Neural progenitor cell (in vitro differentiated cells): Measurements from ENCODE around the gene CHTF8. TPM values are rescaled to one million over a fixed set of nuclear protein-coding genes. Genes with fewer than 3 reads are reported as not detected.
"Not testable (repeated sequence)": the region's sequence is repeated elsewhere in the genome, so short reads cannot be mapped to it uniquely, and the experiment has no call there.

Experiments used
- DNase-seq: peaks from one replicate; pipeline ENCODE4 v3.0.0-alpha.2; 2016; ENCODE audit warnings: low spot score
- H2AFZ ChIP-seq: fragments of 200-600 bp; sonication (generic); replicated peaks from 2 replicates; pipeline ENCODE4 v1.6.1; 2016; ENCODE audit warnings: antibody characterized with exemption
- H3F3A ChIP-seq: fragments of 200-600 bp; sonication (generic); 2 replicates; pipeline ENCODE4 v1.6.1; 2016; ENCODE audit warnings: antibody characterized with exemption, low read depth
- H3K27ac ChIP-seq: fragments of 200-600 bp; sonication (generic); 2 replicates; pipeline ENCODE4 v1.5.1; 2016; ENCODE audit warnings: mild to moderate bottlenecking
- H3K27me3 ChIP-seq: fragments of 200-600 bp; sonication (generic); 2 replicates; pipeline ENCODE4 v1.6.1; 2016; ENCODE audit warnings: mild to moderate bottlenecking, moderate library complexity
- H3K36me3 ChIP-seq: fragments of 200-600 bp; sonication (generic); 2 replicates; pipeline ENCODE4 v1.5.1; 2016
- H3K4me1 ChIP-seq: fragments of 200-600 bp; sonication (generic); 2 replicates; pipeline ENCODE4 v1.6.1; 2016; ENCODE audit warnings: mixed run types
- H3K4me2 ChIP-seq: fragments of 200-600 bp; sonication (generic); 2 replicates; pipeline ENCODE4 v1.6.1; 2016
- H3K4me3 ChIP-seq: fragments of 200-600 bp; sonication (generic); 2 replicates; pipeline ENCODE4 v1.5.1; 2016
- H3K79me2 ChIP-seq: fragments of 200-600 bp; sonication (generic); 2 replicates; pipeline ENCODE4 v1.6.1; 2016; ENCODE audit warnings: low read depth
- H3K9ac ChIP-seq: fragments of 200-600 bp; sonication (generic); 2 replicates; pipeline ENCODE4 v1.6.1; 2016
- H3K9me3 ChIP-seq: fragments of 200-600 bp; sonication (generic); 2 replicates; pipeline ENCODE4 v1.5.1; 2016; ENCODE audit warnings: low read depth
- H4K20me1 ChIP-seq: fragments of 200-600 bp; sonication (generic); 2 replicates; pipeline ENCODE4 v1.6.1; 2016; ENCODE audit warnings: low read depth
- H3K27ac Mint-ChIP-seq: 3 replicates; pipeline ENCODE4 v1.8.0; 2021; ENCODE audit warnings: mixed read lengths
- H3K27me3 Mint-ChIP-seq: 2 replicates; pipeline ENCODE4 v1.8.0; 2022; ENCODE audit warnings: low read depth, mild to moderate bottlenecking, inconsistent platforms, moderate library complexity, mixed read lengths; ENCODE audit not compliant: insufficient read depth
- H3K36me3 Mint-ChIP-seq: 3 replicates; pipeline ENCODE4 v1.8.0; 2021; ENCODE audit warnings: mixed read lengths
- H3K4me1 Mint-ChIP-seq: 3 replicates; pipeline ENCODE4 v1.8.0; 2021; ENCODE audit warnings: mixed read lengths
- H3K4me3 Mint-ChIP-seq: 3 replicates; pipeline ENCODE4 v1.8.0; 2021; ENCODE audit warnings: mild to moderate bottlenecking, moderate library complexity, mixed read lengths
- H3K9me3 Mint-ChIP-seq: 3 replicates; pipeline ENCODE4 v1.8.0; 2020; ENCODE audit warnings: mixed read lengths
- EZH2 ChIP-seq: fragments of 200-600 bp; sonication (generic); IDR thresholded peaks from 2 replicates; pipeline ENCODE4 v1.6.1; 2017; ENCODE audit warnings: antibody characterized with exemption, mild to moderate bottlenecking, moderate library complexity
- EZH2phosphoT487 ChIP-seq: fragments of 200-600 bp; sonication (generic); IDR thresholded peaks from 2 replicates; pipeline ENCODE4 v1.6.1; 2017; ENCODE audit warnings: antibody characterized with exemption
- total RNA-seq: library from RNA; depleted of rRNA; stranded (reverse); fragments of >200 nt; gene quantifications from 2 replicates; pipeline ENCODE4 v1.2.3, GENCODE V29; 2015; ENCODE audit warnings: low replicate concordance
- TF ChIP-seq, protein P1 (sequence below): fragments of 200-600 bp; sonication (generic); IDR thresholded peaks from 2 replicates; pipeline ENCODE4 v1.5.1; 2017; ENCODE audit warnings: antibody characterized with exemption, mild to moderate bottlenecking

CHTF8 gene
- total RNA-seq, 1 donor from 2014 or later: 99.8 TPM

DNA sequence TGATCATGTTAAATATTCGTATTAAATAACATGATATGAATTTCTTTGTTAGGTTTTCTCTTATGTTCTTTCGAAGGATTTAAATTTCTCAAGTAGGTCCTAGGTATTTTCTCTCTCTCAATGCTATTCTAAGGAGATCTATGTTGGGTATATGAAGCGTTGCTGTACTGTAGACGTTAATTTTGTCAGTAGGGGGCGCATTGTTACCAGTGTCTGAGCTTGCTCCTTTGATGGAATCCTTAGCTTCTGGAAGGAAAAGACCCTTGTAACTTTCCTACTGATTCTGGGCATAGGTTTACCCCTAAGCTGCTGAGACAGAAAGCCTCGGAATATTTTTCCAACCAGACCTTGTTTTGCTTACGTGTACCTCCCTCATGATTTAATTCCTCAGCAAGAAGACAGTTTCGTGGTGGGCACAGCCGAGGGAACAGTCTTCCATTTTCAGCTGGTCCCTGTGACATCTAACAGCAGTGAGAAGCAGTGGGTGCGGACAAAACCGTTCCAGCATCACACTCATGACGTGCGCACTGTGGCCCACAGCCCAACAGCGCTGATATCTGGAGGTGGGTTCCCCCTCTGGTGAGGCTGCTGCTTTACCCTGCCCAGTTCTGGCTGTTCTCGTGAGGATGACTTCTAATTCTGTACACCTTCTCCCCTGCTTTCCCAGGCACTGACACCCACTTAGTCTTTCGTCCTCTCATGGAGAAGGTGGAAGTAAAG is 17.9 kb upstream of the CHTF8 start:
- peaks cover 9% of the 10 kb centered on the region for H3F3A ChIP-seq
- H3K9me3 ChIP-seq: no peaks in the 10 kb centered on the region
- Mint-ChIP-seq H3K27ac (no peak overlapping the region), H3K36me3 (peaks cover 20% of the 10 kb centered on the region), H3K4me3 (no peak overlapping the region), H3K4me1 (no peaks in the 10 kb centered on the region), H3K27me3 (no peaks in the 10 kb centered on the region), H3K9me3 (no peaks in the 10 kb centered on the region)
- H3K27me3 ChIP-seq: no peaks in the 10 kb centered on the region
- TF ChIP-seq EZH2: no peak
- TF ChIP-seq, protein P1, sequence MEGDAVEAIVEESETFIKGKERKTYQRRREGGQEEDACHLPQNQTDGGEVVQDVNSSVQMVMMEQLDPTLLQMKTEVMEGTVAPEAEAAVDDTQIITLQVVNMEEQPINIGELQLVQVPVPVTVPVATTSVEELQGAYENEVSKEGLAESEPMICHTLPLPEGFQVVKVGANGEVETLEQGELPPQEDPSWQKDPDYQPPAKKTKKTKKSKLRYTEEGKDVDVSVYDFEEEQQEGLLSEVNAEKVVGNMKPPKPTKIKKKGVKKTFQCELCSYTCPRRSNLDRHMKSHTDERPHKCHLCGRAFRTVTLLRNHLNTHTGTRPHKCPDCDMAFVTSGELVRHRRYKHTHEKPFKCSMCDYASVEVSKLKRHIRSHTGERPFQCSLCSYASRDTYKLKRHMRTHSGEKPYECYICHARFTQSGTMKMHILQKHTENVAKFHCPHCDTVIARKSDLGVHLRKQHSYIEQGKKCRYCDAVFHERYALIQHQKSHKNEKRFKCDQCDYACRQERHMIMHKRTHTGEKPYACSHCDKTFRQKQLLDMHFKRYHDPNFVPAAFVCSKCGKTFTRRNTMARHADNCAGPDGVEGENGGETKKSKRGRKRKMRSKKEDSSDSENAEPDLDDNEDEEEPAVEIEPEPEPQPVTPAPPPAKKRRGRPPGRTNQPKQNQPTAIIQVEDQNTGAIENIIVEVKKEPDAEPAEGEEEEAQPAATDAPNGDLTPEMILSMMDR: peak; percentile 91
- peaks cover 16% of the 10 kb centered on the region for H3K36me3 ChIP-seq
- peak; percentile 87 for DNase-seq
- no peak overlapping the region for H3K9ac ChIP-seq
- H3K4me1 ChIP-seq: no peaks in the 10 kb centered on the region
- H2AFZ ChIP-seq: no peak overlapping the region
- no peak overlapping the region for H3K4me2 ChIP-seq
- H4K20me1 ChIP-seq: no peaks in the 10 kb centered on the region
- H3K27ac ChIP-seq: no peak overlapping the region
- no peak overlapping the region for H3K4me3 ChIP-seq
- no peaks in the 10 kb centered on the region for H3K79me2 ChIP-seq

DNA sequence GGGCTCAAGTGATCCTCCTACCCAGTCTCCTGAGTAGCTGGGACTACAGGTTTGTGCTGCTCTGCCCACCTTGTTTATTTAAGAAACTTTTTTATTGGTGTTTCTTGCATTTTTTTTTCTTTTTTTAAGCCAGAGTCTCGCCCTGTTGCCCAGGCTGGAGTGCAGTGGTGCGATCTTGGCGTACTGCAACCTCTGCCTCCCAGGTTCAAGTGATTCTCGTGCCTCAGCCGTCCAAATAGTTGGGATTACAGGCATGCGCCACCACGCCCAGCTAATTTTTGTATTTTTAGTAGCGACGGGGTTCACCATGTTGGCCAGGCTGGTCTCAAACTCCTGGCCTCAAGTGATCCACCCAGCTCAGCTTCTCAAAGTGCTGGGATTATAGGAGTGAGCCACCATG is 17.2 kb upstream of the CHTF8 start:
- peaks cover 19% of the 10 kb centered on the region for H3K36me3 Mint-ChIP-seq
- not testable (repeated sequence) for H3K79me2 ChIP-seq, H3K27me3 ChIP-seq, H3K27ac ChIP-seq, H3K4me3 Mint-ChIP-seq, H3K9me3 Mint-ChIP-seq, H3K4me1 ChIP-seq, H3K9me3 ChIP-seq, H3K27me3 Mint-ChIP-seq, H3K27ac Mint-ChIP-seq, DNase-seq, H4K20me1 ChIP-seq, H3F3A ChIP-seq, H3K4me3 ChIP-seq, H2AFZ ChIP-seq, H3K4me1 Mint-ChIP-seq, H3K4me2 ChIP-seq, H3K9ac ChIP-seq
- peaks cover 16% of the 10 kb centered on the region for H3K36me3 ChIP-seq

DNA sequence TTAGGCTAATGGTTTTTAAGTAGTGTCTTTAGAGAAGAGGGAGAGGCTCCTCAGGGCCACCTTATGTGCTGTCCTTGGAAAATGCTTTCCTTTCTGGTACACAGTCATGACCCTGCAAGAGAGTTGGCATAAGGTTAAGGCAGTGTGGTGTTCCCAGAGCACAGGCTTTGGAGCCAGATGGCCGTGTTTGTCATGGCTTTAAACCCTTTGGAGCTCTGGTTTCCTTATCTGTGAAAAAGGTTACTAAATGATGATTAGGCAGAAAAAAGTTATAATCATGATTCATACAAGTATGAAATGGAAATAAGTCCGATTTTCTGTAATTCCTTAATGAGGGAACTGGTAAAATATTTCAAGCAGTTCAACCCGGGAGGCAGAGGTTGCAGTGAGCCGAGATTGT is 13.3 kb upstream of the CHTF8 start:
- H3K4me3 ChIP-seq: no peak overlapping the region
- no peak overlapping the region for H3K27ac ChIP-seq
- H3K4me3 Mint-ChIP-seq: no peak overlapping the region
- H3K79me2 ChIP-seq: no peaks in the 10 kb centered on the region
- no peaks in the 10 kb centered on the region for H3K9me3 Mint-ChIP-seq
- DNase-seq: no peak
- H4K20me1 ChIP-seq: no peaks in the 10 kb centered on the region
- no peaks in the 10 kb centered on the region for H3K4me1 ChIP-seq
- H3K36me3 Mint-ChIP-seq: peaks cover 26% of the 10 kb centered on the region
- H3K27ac Mint-ChIP-seq: no peak overlapping the region
- no peaks in the 10 kb centered on the region for H3K36me3 ChIP-seq
- no peak overlapping the region for H3K4me2 ChIP-seq
- H3K4me1 Mint-ChIP-seq: no peaks in the 10 kb centered on the region
- TF ChIP-seq, protein P1: no peak
- no peak for TF ChIP-seq EZH2phosphoT487
- no peak for TF ChIP-seq EZH2
- no peak overlapping the region for H3K9ac ChIP-seq
- H3K27me3 Mint-ChIP-seq: no peaks in the 10 kb centered on the region
- H3F3A ChIP-seq: peaks cover 9% of the 10 kb centered on the region
- H2AFZ ChIP-seq: no peak overlapping the region
- H3K27me3 ChIP-seq: no peaks in the 10 kb centered on the region
- H3K9me3 ChIP-seq: no peaks in the 10 kb centered on the region

DNA sequence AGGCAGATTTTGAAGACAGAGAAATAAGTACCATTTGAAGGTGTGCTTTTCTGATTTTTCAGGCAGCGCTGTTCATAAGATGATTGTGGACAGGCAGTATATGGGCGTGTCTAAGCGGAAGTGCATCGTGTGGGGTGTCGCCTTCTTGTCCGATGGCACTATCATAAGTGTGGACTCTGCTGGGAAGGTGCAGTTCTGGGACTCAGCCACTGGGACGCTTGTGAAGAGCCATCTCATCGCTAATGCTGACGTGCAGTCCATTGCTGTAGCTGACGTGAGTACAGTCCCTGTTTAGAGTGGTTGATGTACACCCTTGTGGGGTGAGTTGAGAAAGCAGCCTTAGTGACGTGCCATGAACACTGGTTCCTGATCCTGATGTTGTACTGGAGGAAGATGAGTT is 10.7 kb upstream of the CHTF8 start:
- Mint-ChIP-seq H3K4me3 (no peak overlapping the region), H3K27me3 (no peaks in the 10 kb centered on the region), H3K4me1 (no peaks in the 10 kb centered on the region), H3K27ac (no peak overlapping the region), H3K36me3 (peaks cover 36% of the 10 kb centered on the region), H3K9me3 (no peaks in the 10 kb centered on the region)
- Histone ChIP-seq H4K20me1 (peaks cover 4% of the 10 kb centered on the region), H2AFZ (no peak overlapping the region), H3K4me3 (no peak overlapping the region), H3K4me2 (no peak overlapping the region), H3K79me2 (no peaks in the 10 kb centered on the region), H3F3A (peaks cover 2% of the 10 kb centered on the region), H3K27me3 (no peaks in the 10 kb centered on the region), H3K9me3 (no peaks in the 10 kb centered on the region), H3K36me3 (no peaks in the 10 kb centered on the region), H3K9ac (no peak overlapping the region), H3K27ac (no peak overlapping the region), H3K4me1 (no peaks in the 10 kb centered on the region)
- DNase-seq: peak; percentile 7
- TF ChIP-seq EZH2phosphoT487 (no peak), EZH2 (no peak)
- TF ChIP-seq, protein P1: no peak
